Dermis microvascular lymphatic vessel endothelial cell (primary cell): Measurements from ENCODE around the gene RELN. TPM values are rescaled to one million over a fixed set of nuclear protein-coding genes. Genes with fewer than 3 reads are reported as not detected.
A peak's percentile ranks its signal among the peaks of the same experiment; 100 is the strongest.

Experiments
- DNase-seq, 2 donors: peaks; one replicate each; pipeline versions ENCODE4 v3.0.0 to v3.0.0-alpha.2; 2010; ENCODE audit warnings: low read depth in 2 of 2
- total RNA-seq: library from RNA; depleted of rRNA; stranded (reverse); fragments of >200 nt; gene quantifications from 2 replicates; pipeline ENCODE4 v1.2.1, GENCODE V29; 2014

The RELN gene
- total RNA-seq, 1 donor from 2014 or later, result 413 TPM

DNA sequence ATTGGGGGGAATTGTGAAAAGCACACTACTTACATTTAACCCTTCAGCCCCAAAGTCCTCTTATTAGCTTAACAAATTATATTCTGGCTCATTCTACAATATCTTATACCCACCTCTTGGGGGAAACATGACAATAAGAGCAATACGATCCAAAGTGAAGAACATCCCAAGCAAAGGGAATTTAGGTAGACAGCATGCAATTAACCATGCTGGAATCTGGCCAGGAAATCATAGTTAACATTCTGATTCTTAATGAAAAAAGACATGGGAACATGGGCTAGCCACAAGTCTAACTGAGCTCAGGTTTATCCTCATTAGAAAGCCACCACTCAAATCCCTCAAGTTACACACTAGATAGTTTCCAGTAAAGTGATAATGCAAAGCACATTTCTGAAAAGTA is 301.5 kb downstream of the RELN start:
- no peak for DNase-seq

DNA sequence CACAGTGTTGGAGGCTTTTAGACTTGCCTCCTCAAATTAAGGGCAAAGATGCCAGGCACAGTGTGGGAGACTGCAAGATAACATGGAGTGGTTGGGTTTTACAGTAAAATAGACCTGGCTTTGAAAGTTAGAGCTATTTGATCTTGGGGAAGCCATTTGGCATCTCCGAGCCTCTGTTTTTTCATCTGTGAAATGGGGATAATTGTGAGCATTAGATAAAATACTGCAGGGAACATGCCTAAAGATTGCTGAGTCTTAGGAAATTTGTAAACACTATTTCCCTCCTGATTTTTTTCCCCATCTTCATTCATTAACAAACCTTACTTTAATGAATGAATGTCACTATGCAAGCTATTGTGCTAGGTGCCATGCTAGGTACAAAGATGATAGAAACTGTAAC is 302.2 kb downstream of the RELN start:
- no peak for DNase-seq

DNA sequence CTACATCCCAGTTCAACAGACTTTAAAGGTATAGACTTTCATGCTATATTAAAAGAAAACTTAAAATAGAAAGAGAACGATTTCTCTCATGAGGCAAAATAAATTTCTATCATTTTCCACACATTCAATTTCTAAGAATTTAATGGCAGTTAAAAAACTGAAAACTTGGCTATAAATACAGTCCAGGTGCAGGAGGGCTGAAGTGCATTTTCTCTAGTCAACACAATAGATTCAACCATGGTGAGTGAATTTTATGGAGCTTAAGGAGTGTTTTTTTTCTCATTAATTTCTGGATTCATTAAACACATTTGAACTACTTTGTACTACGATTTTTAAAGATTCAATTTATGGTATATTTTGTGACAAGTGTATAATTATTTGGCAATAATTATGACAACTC is 302.7 kb downstream of the RELN start:
- no peak for DNase-seq

DNA sequence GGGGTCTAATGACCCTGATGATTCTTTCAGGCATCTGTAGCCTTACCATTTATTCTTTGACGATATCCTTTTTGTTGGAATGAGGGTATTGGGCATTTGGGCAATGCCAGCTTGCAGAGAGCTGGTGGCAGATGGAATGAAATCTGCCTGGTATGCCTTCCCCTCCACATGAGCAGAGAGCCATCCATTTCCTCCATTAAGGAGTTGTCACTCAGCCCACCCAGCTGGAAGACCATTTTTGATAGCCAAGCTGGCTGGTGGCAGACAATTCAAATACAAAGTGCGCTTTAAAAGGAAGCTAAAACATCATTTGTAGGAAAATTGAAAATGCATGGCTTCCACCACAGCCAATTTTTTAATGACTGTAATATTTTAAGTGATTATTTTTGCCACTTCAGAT is 303.4 kb downstream of the RELN start:
- DNase-seq, result no peak

- DNase-seq, result peak; percentile 76 to 85
Observed at GRCh38 chr7:103685646-103686045, 303.8 kb downstream of the RELN start.

DNA sequence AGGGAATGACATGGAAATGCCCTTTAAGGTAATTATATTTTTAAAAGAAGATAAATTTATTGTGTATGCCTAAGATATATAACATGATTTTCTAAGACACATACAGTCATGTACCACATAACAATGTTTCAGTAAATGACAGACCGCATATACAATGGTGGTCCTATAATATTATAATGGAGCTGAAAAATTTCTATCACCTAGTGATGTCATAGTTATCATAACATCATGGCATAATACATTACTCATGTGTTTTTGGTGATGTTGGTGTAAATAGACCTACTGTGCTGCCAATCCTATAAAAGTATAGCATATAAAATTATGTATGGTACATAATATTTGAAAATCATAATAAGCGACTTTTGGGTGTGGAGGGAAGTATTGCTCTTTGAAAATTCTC is 306.1 kb downstream of the RELN start:
- no peak for DNase-seq

- DNase-seq, result no peak
Observed at GRCh38 chr7:103680161-103681144, 309.0 kb downstream of the RELN start.

GRCh38 chr7:103679151-103680132 is 310.0 kb downstream of the RELN start:
- peak in 1 of 2 donors; percentile 12 for DNase-seq

- no peak for DNase-seq
Observed at GRCh38 chr7:103668279-103668941, 321.0 kb downstream of the RELN start.

DNA sequence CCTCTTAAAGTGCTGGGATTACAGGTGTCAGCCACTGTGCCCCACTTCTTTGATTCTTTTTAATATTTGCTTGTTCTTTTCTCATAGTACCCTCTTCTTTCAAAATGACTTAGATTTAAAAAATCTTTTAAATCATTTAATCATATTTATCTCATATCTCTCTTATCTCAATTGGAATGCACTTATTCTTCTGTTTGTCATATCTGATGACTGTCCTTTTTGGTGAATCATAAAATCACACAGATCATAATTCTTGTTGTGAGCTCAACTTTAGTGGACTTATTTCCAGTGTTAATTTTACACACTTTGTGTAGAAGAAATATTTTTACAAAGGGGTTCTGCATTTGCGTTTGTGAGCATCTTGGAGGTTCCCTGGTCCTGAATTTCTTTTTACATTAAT is 323.1 kb downstream of the RELN start:
- no peak for DNase-seq

GRCh38 chr7:103664577-103664976 is 324.9 kb downstream of the RELN start:
- DNase-seq, result peak in 1 of 2 donors; percentile 27

GRCh38 chr7:103660455-103661371 is 328.7 kb downstream of the RELN start:
- peak; percentile 97 for DNase-seq

- DNase-seq, result peak in 1 of 2 donors; percentile 36
Observed at GRCh38 chr7:103658055-103659005, 331.1 kb downstream of the RELN start.

- no peak for DNase-seq
Observed at GRCh38 chr7:103657474-103657894, 332.0 kb downstream of the RELN start.

- DNase-seq, result no peak
Observed at GRCh38 chr7:103656221-103656620, 333.2 kb downstream of the RELN start.

- no peak for DNase-seq
Observed at GRCh38 chr7:103651593-103652377, 337.7 kb downstream of the RELN start.

GRCh38 chr7:103649052-103649451 is 340.4 kb downstream of the RELN start:
- DNase-seq, result no peak

DNA sequence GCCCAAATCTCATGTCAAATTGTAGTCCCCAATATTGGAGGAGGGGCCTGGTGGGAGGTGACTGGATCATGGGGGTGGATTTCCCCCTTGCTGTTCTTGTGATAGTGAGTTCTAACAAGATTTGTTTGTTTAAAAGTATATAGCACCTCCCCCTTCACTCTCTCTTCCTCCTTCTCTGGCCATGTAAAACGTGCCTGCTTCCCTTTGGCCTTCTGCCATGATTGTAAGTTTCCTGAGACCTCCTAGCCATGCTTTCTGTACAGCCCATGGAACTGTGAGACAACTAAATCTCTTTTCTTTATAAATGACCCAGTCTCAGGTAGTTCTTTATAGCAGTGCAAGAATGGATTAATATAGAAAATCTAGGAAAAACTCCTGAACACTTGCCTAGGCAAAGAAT is 341.3 kb downstream of the RELN start:
- DNase-seq, result no peak
